Stimulated activated CD8-positive, alpha-beta memory T cell treated with anti-CD3 and anti-CD28 coated beads, Interleukin-2, amount 100 ng/mL, for 1 hour (primary cell): ENCODE measurements around the gene BCL2L12.
A peak's percentile ranks its signal among the peaks of the same experiment; 100 is the strongest.

Experiments
- DNase-seq, 2 donors: peaks; one replicate each; pipeline ENCODE4 v3.0.0-alpha.2; 2020; ENCODE audit warnings: low read depth in 2 of 2

BCL2L12 gene

GRCh38 chr19:49664171-49665035 lies 1.3 kb upstream of the BCL2L12 start:
- peak; percentile 88 to 89 for DNase-seq

- no peak for DNase-seq
These were observed 740 bp upstream of the BCL2L12 start for GRCh38 chr19:49665036-49665350.

- no peak for DNase-seq
These were observed 349 bp downstream of the BCL2L12 start for GRCh38 chr19:49666120-49666444.

- DNase-seq = no peak
These were observed 1.7 kb downstream of the BCL2L12 start for GRCh38 chr19:49667473-49667872.

- no peak for DNase-seq
These were observed 3.8 kb downstream of the BCL2L12 start for GRCh38 chr19:49669516-49669915.

- peak; percentile 36 to 65 for DNase-seq
These were observed 6.6 kb downstream of the BCL2L12 start for GRCh38 chr19:49672131-49672919.

GRCh38 chr19:49676136-49676783 lies 10.5 kb downstream of the BCL2L12 start:
- no peak for DNase-seq

GRCh38 chr19:49676784-49677230 lies 11.1 kb downstream of the BCL2L12 start:
- peak; percentile 95 to 96 for DNase-seq

GRCh38 chr19:49677231-49677900 lies 11.6 kb downstream of the BCL2L12 start, which contains the start of gene PRMT1:
PRMT1 (plus strand) TSS chr19:49677271; CDS start chr19:49677281, 10 bp downstream.
- DNase-seq = no peak

GRCh38 chr19:49677901-49678674 lies 12.4 kb downstream of the BCL2L12 start:
- DNase-seq = peak; percentile 43 to 76

- no peak for DNase-seq
These were observed 13.4 kb downstream of the BCL2L12 start for GRCh38 chr19:49678985-49679770.

GRCh38 chr19:49679771-49680413 lies 14.2 kb downstream of the BCL2L12 start:
- no peak for DNase-seq

GRCh38 chr19:49680421-49681351 lies 15.0 kb downstream of the BCL2L12 start:
- DNase-seq = peak; percentile 91 to 92

GRCh38 chr19:49681830-49682229 lies 16.1 kb downstream of the BCL2L12 start:
- DNase-seq = no peak

GRCh38 chr19:49682274-49682673 lies 16.5 kb downstream of the BCL2L12 start:
- DNase-seq = no peak

GRCh38 chr19:49683814-49684250 lies 18.1 kb downstream of the BCL2L12 start:
- DNase-seq = no peak

GRCh38 chr19:49684251-49684982 lies 18.7 kb downstream of the BCL2L12 start:
- DNase-seq = no peak
